ENCODE data around the gene PBXIP1. TPM values are rescaled to one million over a fixed set of nuclear protein-coding genes. Genes with fewer than 3 reads are reported as not detected.

The PBXIP1 gene
- total and polyA plus RNA-seq, 12 donors, result 97.0 to 342 (median 258) TPM

- no peaks in the 10 kb centered on the region for H3K9me3 ChIP-seq (replicated peaks in 1 of 3)
- no peaks in the 10 kb centered on the region for H3K36me3 ChIP-seq (replicated peaks in 1 of 2)
- intact Hi-C loops (cut with DNase I), result loop anchor here in 1 of 2 donors (5.0 kb wide), 1 partner anchor 156 kb away; the partner anchor contains the start of gene EFNA4
- H3K4me1 ChIP-seq (replicated peaks in 1 of 2), result no peaks in the 10 kb centered on the region
- H3K4me3 ChIP-seq, result no peak overlapping the region
- 69 to 83% (median 79%) methylated on average over 7 of the region's 7 CpGs for whole genome bisulfite sequencing, 4 donors
- H3K27ac ChIP-seq, result no peak overlapping the region
- TF ChIP-seq POLR2A (IDR thresholded peaks at IDR 0.05), result no peak
- TF ChIP-seq CTCF (IDR thresholded peaks at IDR 0.05), result peak; percentile 31 to 71 (median 60)
- H3K27me3 ChIP-seq, result no peaks in the 10 kb centered on the region
- DNase-seq, result peak in 6 of 7 donors; percentile 24 to 57 (median 30)
Observed at GRCh38 chr1:154906621-154907081, 49.2 kb downstream of the PBXIP1 start.

DNA sequence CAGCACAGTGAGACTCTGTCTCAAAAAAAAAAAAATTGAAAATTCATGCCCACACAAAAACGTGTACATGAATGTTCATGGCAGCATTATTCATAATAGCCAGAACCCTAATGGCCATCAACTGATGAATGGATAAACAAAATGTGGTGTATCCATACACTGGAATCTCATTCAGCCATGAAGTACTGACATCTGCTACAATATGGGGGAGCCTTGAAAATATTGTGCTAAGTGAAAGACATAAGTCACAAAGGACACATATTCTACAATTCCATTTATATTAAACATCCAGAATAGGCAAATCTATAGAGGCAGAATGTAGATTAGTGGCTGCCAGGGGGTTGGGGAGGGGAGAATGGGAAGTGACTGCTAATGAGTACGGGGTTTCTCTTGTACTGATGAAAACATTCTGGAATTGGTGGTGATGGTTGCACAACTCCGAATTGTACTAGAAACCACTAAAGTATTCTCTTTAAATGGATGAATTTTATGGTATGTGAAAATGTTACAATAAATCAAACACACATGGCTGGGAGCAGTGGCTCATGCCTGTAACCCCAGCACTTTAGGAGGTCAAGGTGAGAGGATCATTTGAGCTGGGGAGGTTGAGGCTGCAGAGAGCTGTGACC is 52.8 kb downstream of the PBXIP1 start:
- TF ChIP-seq POLR2A (IDR thresholded peaks at IDR 0.05), result no peak
- no peak for TF ChIP-seq CTCF (IDR thresholded peaks at IDR 0.05)
- 40 to 68% (median 48%) methylated on average over 3 of the region's 3 CpGs for WGBS, 4 donors
- Histone ChIP-seq H3K4me1 (replicated peaks in 1 of 2) (no peaks in the 10 kb centered on the region), H3K27me3 (no peaks in the 10 kb centered on the region), H3K27ac (no peak overlapping the region), H3K9me3 (replicated peaks in 1 of 3) (no peaks in the 10 kb centered on the region), H3K4me3 (no peak overlapping the region), H3K36me3 (replicated peaks in 1 of 2) (no peaks in the 10 kb centered on the region)
- no peak for DNase-seq
- intact Hi-C loops (cut with DNase I), result no loop called here

- no peaks in the 10 kb centered on the region for H3K4me1 ChIP-seq (replicated peaks in 1 of 2)
- no peak for DNase-seq
- H3K27me3 ChIP-seq, result no peaks in the 10 kb centered on the region
- H3K27ac ChIP-seq, result no peak overlapping the region
- intact Hi-C loops (cut with DNase I), result no loop called here
- no peaks in the 10 kb centered on the region for H3K9me3 ChIP-seq (replicated peaks in 1 of 3)
- no peaks in the 10 kb centered on the region for H3K36me3 ChIP-seq (replicated peaks in 1 of 2)
- TF ChIP-seq POLR2A (IDR thresholded peaks at IDR 0.05), result no peak
- no peak for TF ChIP-seq CTCF (IDR thresholded peaks at IDR 0.05)
- WGBS, 4 donors, result 86 to 100% (median 90%) methylated on average over 1 of the region's 1 CpG
- no peak overlapping the region for H3K4me3 ChIP-seq
Observed at GRCh38 chr1:154901591-154901990, 54.3 kb downstream of the PBXIP1 start.

GRCh38 chr1:154899041-154899440 is 56.9 kb downstream of the PBXIP1 start:
- Histone ChIP-seq H3K36me3 (replicated peaks in 1 of 2) (no peaks in the 10 kb centered on the region), H3K27ac (no peak overlapping the region), H3K4me3 (no peak overlapping the region), H3K27me3 (no peaks in the 10 kb centered on the region), H3K4me1 (replicated peaks in 1 of 2) (no peaks in the 10 kb centered on the region), H3K9me3 (replicated peaks in 1 of 3) (no peaks in the 10 kb centered on the region)
- WGBS, 4 donors, result 86 to 92% (median 88%) methylated on average over 6 of the region's 6 CpGs
- intact Hi-C loops (cut with DNase I), result no loop called here
- no peak for TF ChIP-seq POLR2A (IDR thresholded peaks at IDR 0.05)
- TF ChIP-seq CTCF (IDR thresholded peaks at IDR 0.05), result no peak
- DNase-seq, result peak in 1 of 7 donors; percentile 40
